H1 (cell line): ENCODE data around the gene CCL25. TPM values are rescaled to one million over a fixed set of nuclear protein-coding genes. Genes with fewer than 3 reads are reported as not detected.

ENCODE experiments used
- CTCF ChIA-PET: fragments of 300-600 bp; sonication (Branson Sonifier 250); formaldehyde crosslinking; loops from one replicate; lab custom pipeline; 2021; ENCODE audit not compliant: partially characterized antibody; lab: Charles Lee
- POLR2A ChIA-PET: fragments of 300-600 bp; sonication (Branson Sonifier 250); formaldehyde crosslinking; loops from one replicate; lab custom pipeline; 2021; ENCODE audit warnings: inconsistent platforms; ENCODE audit not compliant: partially characterized antibody; lab: Charles Lee
- DNase-seq, 2 experiments: peaks; one replicate each; pipeline versions ENCODE4 v3.0.0 to v3.0.0-alpha.2; 2010 to 2022; ENCODE audit warnings: low spot score in 2 of 2, low read depth in 1 of 2, mixed read lengths in 1 of 2
- FAIRE-seq: peaks from 2 replicates; lab custom pipeline; 2011; peaks lifted over from hg19 to GRCh38; lab: Jason Lieb, UNC
- H2AFZ ChIP-seq: 2 replicates; pipeline ENCODE4 v1.8.1; 2012; ENCODE audit warnings: low read length, inconsistent platforms
- H2AK5ac ChIP-seq: 2 replicates; pipeline ENCODE4 v1.6.1; 2013; ENCODE audit warnings: low read depth, low read length
- H2BK120ac ChIP-seq: replicated peaks from 2 replicates; pipeline ENCODE3; 2013; ENCODE audit warnings: low read depth, low read length, inconsistent platforms
- H2BK12ac ChIP-seq: 2 replicates; pipeline ENCODE4 v1.6.1; 2013; ENCODE audit warnings: low read depth, low read length
- H2BK15ac ChIP-seq: 2 replicates; pipeline ENCODE4 v1.6.1; 2013; ENCODE audit warnings: low read length
- H2BK20ac ChIP-seq: 2 replicates; pipeline ENCODE4 v1.6.1; 2013; ENCODE audit warnings: low read length
- H2BK5ac ChIP-seq: 2 replicates; pipeline ENCODE4 v1.6.1; 2013; ENCODE audit warnings: low read depth, low read length
- H3K14ac ChIP-seq: 2 replicates; pipeline ENCODE4 v1.6.1; 2013; ENCODE audit warnings: inconsistent platforms; ENCODE audit not compliant: insufficient read length
- H3K18ac ChIP-seq: 2 replicates; pipeline ENCODE4 v1.6.1; 2013; ENCODE audit warnings: low read length; ENCODE audit errors: extremely low read depth
- H3K23ac ChIP-seq: 2 replicates; pipeline ENCODE4 v1.6.1; 2013; ENCODE audit warnings: inconsistent platforms; ENCODE audit not compliant: insufficient read length
- H3K23me2 ChIP-seq: 2 replicates; pipeline ENCODE4 v1.6.1; 2013; ENCODE audit warnings: low read depth, low read length
- H3K27ac ChIP-seq: 2 replicates; pipeline ENCODE4 v1.6.1; 2011; ENCODE audit warnings: low read depth, low read length, inconsistent platforms
- H3K27me3 ChIP-seq, 4 experiments: replicated peaks in 1 of 4; 1 replicate in 1 of 4; 2 replicates in 3 of 4; pipeline versions ENCODE4 v1.6.1 to v1.8.1; 2011 to 2013; ENCODE audit warnings: low read length in 3 of 4, mild to moderate bottlenecking in 3 of 4, inconsistent platforms in 2 of 4, mixed read lengths in 2 of 4, moderate library complexity in 1 of 4; ENCODE audit not compliant: control insufficient read depth in 3 of 4, insufficient read depth in 3 of 4; ENCODE audit errors: extremely low read depth in 1 of 4
- H3K36me3 ChIP-seq, 4 experiments: 2 replicates each; pipeline versions ENCODE4 v1.6.1 to v1.8.1; 2011 to 2013; ENCODE audit warnings: mild to moderate bottlenecking in 4 of 4, low read length in 3 of 4, moderate library complexity in 2 of 4, control low read depth in 1 of 4, inconsistent platforms in 1 of 4; ENCODE audit not compliant: insufficient read depth in 4 of 4, control insufficient read depth in 2 of 4
- H3K4ac ChIP-seq: replicated peaks from 2 replicates; pipeline ENCODE3; 2013; ENCODE audit warnings: low read length, low read depth, mixed read lengths, inconsistent platforms; ENCODE audit not compliant: insufficient read length
- H3K4me1 ChIP-seq, 4 experiments: replicated peaks in 1 of 4; 1 replicate in 1 of 4; 2 replicates in 3 of 4; pipeline versions ENCODE4 v1.6.1 to v1.8.1; 2011 to 2013; ENCODE audit warnings: low read length in 3 of 4, inconsistent platforms in 2 of 4, mixed read lengths in 1 of 4; ENCODE audit not compliant: insufficient read depth in 4 of 4, control insufficient read depth in 3 of 4
- H3K4me2 ChIP-seq, 2 experiments: 2 replicates each; pipeline versions ENCODE4 v1.6.1 to v1.8.1; 2011 to 2013; ENCODE audit warnings: low read depth in 2 of 2, low read length in 2 of 2, control low read depth in 1 of 2, inconsistent platforms in 1 of 2, mild to moderate bottlenecking in 1 of 2; ENCODE audit not compliant: insufficient read depth in 1 of 2
- H3K4me3 ChIP-seq, 4 experiments: fragments of 200-600, 300-600 bp in 1 of 4; sonication (generic), shearing (Covaris generic), sonication (Bioruptor Twin) in 1 of 4; 2 replicates each; pipeline versions ENCODE4 v1.5.1 to v1.8.1; 2011 to 2016; ENCODE audit warnings: low read length in 4 of 4, low read depth in 3 of 4, control low read depth in 2 of 4, inconsistent platforms in 2 of 4, mild to moderate bottlenecking in 2 of 4, mixed read lengths in 1 of 4, moderate library complexity in 1 of 4; ENCODE audit not compliant: insufficient read depth in 2 of 4; ENCODE audit errors: extremely low read depth in 1 of 4
- H3K56ac ChIP-seq: replicated peaks from 2 replicates; pipeline ENCODE3; 2013; ENCODE audit warnings: low read depth, mild to moderate bottlenecking, mixed read lengths, low read length, inconsistent platforms; ENCODE audit not compliant: insufficient read length
- H3K79me1 ChIP-seq: 2 replicates; pipeline ENCODE4 v1.6.1; 2013; ENCODE audit warnings: low read depth, low read length, control low read depth
- H3K79me2 ChIP-seq, 2 experiments: 2 replicates each; pipeline versions ENCODE4 v1.6.1 to v1.8.1; 2012 to 2013; ENCODE audit warnings: low read length in 2 of 2, mild to moderate bottlenecking in 2 of 2, inconsistent platforms in 1 of 2; ENCODE audit not compliant: insufficient read depth in 2 of 2, control insufficient read depth in 1 of 2
- H3K9ac ChIP-seq, 4 experiments: replicated peaks in 1 of 4; 1 replicate in 1 of 4; 2 replicates in 3 of 4; pipeline versions ENCODE4 v1.6.1 to v1.8.1; 2011 to 2013; ENCODE audit warnings: low read depth in 3 of 4, low read length in 3 of 4, control low read depth in 2 of 4, mild to moderate bottlenecking in 2 of 4, moderate library complexity in 2 of 4, inconsistent platforms in 1 of 4; ENCODE audit errors: extremely low read depth in 1 of 4
- H3K9me3 ChIP-seq, 2 experiments: 2 replicates each; pipeline versions ENCODE4 v1.6.1 to v1.8.1; 2012 to 2013; ENCODE audit warnings: mild to moderate bottlenecking in 2 of 2, moderate library complexity in 2 of 2, control low read depth in 1 of 2, inconsistent platforms in 1 of 2, low read depth in 1 of 2, low read length in 1 of 2, mixed read lengths in 1 of 2; ENCODE audit not compliant: insufficient read depth in 2 of 2
- H4K20me1 ChIP-seq, 2 experiments: replicated peaks in 1 of 2; 2 replicates each; pipeline versions ENCODE3 to v1.8.1; 2011 to 2013; ENCODE audit warnings: inconsistent platforms in 2 of 2, low read length in 2 of 2, mild to moderate bottlenecking in 1 of 2; ENCODE audit not compliant: insufficient read depth in 2 of 2, control insufficient read depth in 1 of 2
- H4K5ac ChIP-seq: 2 replicates; pipeline ENCODE4 v1.6.1; 2013; ENCODE audit warnings: low read length, low read depth, mixed read lengths, inconsistent platforms; ENCODE audit not compliant: insufficient read length
- H4K8ac ChIP-seq: 2 replicates; pipeline ENCODE4 v1.8.0; 2013; ENCODE audit warnings: mild to moderate bottlenecking, moderate library complexity, low read length, inconsistent platforms; ENCODE audit not compliant: insufficient read depth; ENCODE audit errors: extremely low read depth
- H4K91ac ChIP-seq: replicated peaks from 2 replicates; pipeline ENCODE3; 2013; ENCODE audit warnings: low read length, mixed read lengths, inconsistent platforms; ENCODE audit not compliant: insufficient read length
- ASH2L ChIP-seq: fragments of 200-600, 300-600 bp; sonication (generic); IDR thresholded peaks from one replicate; pipeline ENCODE4 v1.7.1; 2017; ENCODE audit warnings: low read length
- CBX5 ChIP-seq: fragments of 300-800, 300-1000 bp; sonication (generic); IDR thresholded peaks from 2 replicates; pipeline ENCODE4 v1.7.1; 2016; ENCODE audit warnings: antibody characterized with exemption, low read length, low read depth
- CTBP2 ChIP-seq: IDR thresholded peaks from 2 replicates; pipeline ENCODE4 v1.7.0; 2011; ENCODE audit warnings: borderline replicate concordance, mild to moderate bottlenecking, moderate library complexity, mixed read lengths, low read length; ENCODE audit not compliant: insufficient read depth, insufficient read length
- PHF8 ChIP-seq: fragments of 200-600 bp; sonication (generic); conservative IDR thresholded peaks from 2 replicates; pipeline ENCODE4 v1.7.1; 2012; ENCODE audit warnings: low read depth, mild to moderate bottlenecking, inconsistent platforms, low read length, moderate library complexity
- SIRT6 ChIP-seq: IDR thresholded peaks from one replicate; pipeline ENCODE4 v1.7.1; 2012; ENCODE audit warnings: low read length, inconsistent platforms
- SIX5 ChIP-seq: IDR thresholded peaks from 2 replicates; pipeline ENCODE4 v1.6.1; 2011; ENCODE audit warnings: mild to moderate bottlenecking, low read depth, low read length
- SP1 ChIP-seq: IDR thresholded peaks from 2 replicates; pipeline ENCODE4 v1.6.1; 2011; ENCODE audit warnings: low read depth, low read length
- SRF ChIP-seq: IDR thresholded peaks from 2 replicates; pipeline ENCODE4 v1.6.1; 2011; ENCODE audit warnings: mild to moderate bottlenecking, low read depth, low read length, moderate library complexity
- WGBS, 2 experiments: shearing (Covaris generic) in 1 of 2; methylation state at CpG; one replicate each; pipeline versions ENCODE4 v1.1.6 to v1.1.7; 2013 to 2015; ENCODE audit warnings: low lambda C conversion rate in 2 of 2, mixed read lengths in 2 of 2, inconsistent platforms in 1 of 2, low coverage in 1 of 2, missing lambda C conversion rate in 1 of 2; ENCODE audit not compliant: insufficient replicate concordance in 2 of 2, insufficient coverage in 1 of 2, insufficient read length in 1 of 2; ENCODE audit errors: extremely low coverage in 1 of 2, missing lambda C conversion rate in 1 of 2; 5-methylcytosine and 5-hydroxymethylcytosine counted together
- polyA plus RNA-seq, 7 experiments: library from polyadenylated mRNA; depleted of rRNA in 3 of 7; stranded (reverse) in 5 of 7; unstranded in 2 of 7; fragments of >200 nt in 5 of 7; fragments of 200-250 nt in 2 of 7; gene quantifications; 1 replicate in 5 of 7; 2 replicates in 1 of 7; 4 replicates in 1 of 7; pipeline versions ENCODE4 v1.2.1 to v1.2.3, GENCODE V29; 2011 to 2013; ENCODE audit warnings: missing spikeins in 2 of 7, mixed read lengths in 2 of 7
- total RNA-seq: library from RNA; stranded (reverse); fragmentation: NEBNext Ultra II Directional; extraction: Animal tissue kit (Norgen Biotek cat#: 25700); gene quantifications from 2 replicates; pipeline ENCODE4 v1.2.1, GENCODE V29; 2021

Gene CCL25
- total and polyA plus RNA-seq, 2 of the 8 experiments (the other 6 are each of a cell fraction or from before 2014, with no cell fraction given): 0.59 TPM; not detected in 1

DNA sequence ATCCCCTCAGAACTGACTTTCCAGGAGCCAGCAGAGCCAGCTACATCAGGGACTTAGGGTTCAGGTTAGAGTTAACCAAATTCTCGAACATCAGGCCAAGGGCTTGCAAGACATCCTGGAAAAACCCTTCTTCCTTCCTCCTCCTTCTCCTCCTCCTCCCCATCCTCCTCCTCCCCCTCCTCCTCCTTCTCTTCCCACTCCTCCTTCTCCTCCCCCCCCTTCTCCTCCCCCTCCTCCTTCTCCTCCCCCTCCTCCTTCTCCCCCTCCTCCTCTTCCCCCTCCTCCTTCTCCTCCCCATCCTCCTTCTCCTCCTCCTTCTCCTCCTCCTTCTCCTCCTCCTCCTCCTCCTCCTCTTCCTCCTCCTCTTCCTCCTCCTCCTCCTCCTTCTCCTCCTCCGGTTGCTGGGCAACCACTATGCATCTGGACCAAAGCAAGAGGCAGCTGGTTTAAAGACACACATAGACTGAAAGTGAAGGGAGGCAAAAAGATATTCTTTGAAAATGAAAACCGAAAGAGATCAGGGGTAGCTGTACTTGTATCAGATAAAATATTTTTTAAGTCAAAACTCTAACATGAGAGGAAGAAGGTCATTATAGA lies 5.9 kb upstream of the CCL25 start:
- Histone ChIP-seq H3K14ac (no peak overlapping the region), H2BK20ac (no peak overlapping the region), H2BK12ac (no peak overlapping the region), H2BK120ac (no peak overlapping the region), H3K18ac (no peak overlapping the region), H2BK15ac (no peak overlapping the region), H3K27me3 (peaks cover 0 to 7% (median 5%) of the 10 kb centered on the region in 4 experiments; a peak in 5 of 7 replicates), H3K9me3 (no peaks in the 10 kb centered on the region), H3K23ac (no peak overlapping the region), H4K20me1 (no peaks in the 10 kb centered on the region), H4K91ac (no peak overlapping the region), H3K4ac (no peak overlapping the region), H3K79me1 (no peaks in the 10 kb centered on the region), H2BK5ac (no peak overlapping the region), H3K79me2 (no peaks in the 10 kb centered on the region), H2AK5ac (no peak overlapping the region), H3K56ac (no peak overlapping the region), H3K23me2 (no peaks in the 10 kb centered on the region; the same call in 1 of the 2 replicates), H3K27ac (no peak overlapping the region), H3K9ac (no peak overlapping the region), H3K36me3 (no peaks in the 10 kb centered on the region), H3K4me3 (no peak overlapping the region), H2AFZ (no peak overlapping the region), H3K4me2 (no peak overlapping the region), H4K8ac (no peak overlapping the region; the same call in 1 of the 2 replicates), H3K4me1 (no peaks in the 10 kb centered on the region; a peak in 1 of 7 replicates), H4K5ac (no peak overlapping the region)
- FAIRE-seq (no peak), DNase-seq (no peak)
- ChIA-PET CTCF (interaction anchor here (0.6 to 2.8 kb wide), 6 partner anchors 9 to 222 kb away, joined by 3 to 9 read pairs (median 4); no protein-coding TSS in a partner anchor), POLR2A (interaction anchor here (0.7 to 1.4 kb wide), 3 partner anchors 11 to 42 kb away, joined by 3 read pairs; no protein-coding TSS in a partner anchor)
- TF ChIP-seq CTBP2: no peak
- TF ChIP-seq SRF: no peak
- TF ChIP-seq SIX5: no peak
- TF ChIP-seq PHF8: no peak
- TF ChIP-seq ASH2L: no peak
- no peak for TF ChIP-seq SIRT6
- TF ChIP-seq CBX5: no peak
- no peak for TF ChIP-seq SP1
- WGBS, 2 experiments: 66% methylated on average over 3 of the region's 3 CpGs; no CpG with 5 or more reads in 1 of the 2 experiments
